Calu3 (cell line): ENCODE data around the gene SAMSN1. TPM values are rescaled to one million over a fixed set of nuclear protein-coding genes. Genes with fewer than 3 reads are reported as not detected.
"Not testable (repeated sequence)": the region's sequence is repeated elsewhere in the genome, so short reads cannot be mapped to it uniquely, and the experiment has no call there.

ENCODE experiments used
- BruUV-seq: library from RNA; stranded (reverse); fragments of 400-500 nt; replicated peaks from 2 replicates; lab custom pipeline; 2021; lab: Mats Ljungman, UMichigan
- CTCF ChIA-PET: fragments of 300-600 bp; sonication (Branson Sonifier 250); formaldehyde crosslinking; loops from one replicate; lab custom pipeline; 2022; ENCODE audit warnings: antibody characterized with exemption; lab: Charles Lee
- DNase-seq: peaks from one replicate; pipeline ENCODE4 v3.0.0; 2022
- H3K27ac Mint-ChIP-seq: one replicate; pipeline ENCODE4 v1.8.0; 2022; ENCODE audit warnings: mixed read lengths; ENCODE audit not compliant: unreplicated experiment
- H3K27me3 Mint-ChIP-seq: one replicate; pipeline ENCODE4 v1.8.0; 2022; ENCODE audit warnings: mixed read lengths; ENCODE audit not compliant: unreplicated experiment
- H3K36me3 Mint-ChIP-seq: one replicate; pipeline ENCODE4 v1.8.0; 2022; ENCODE audit warnings: mild to moderate bottlenecking, moderate library complexity, mixed read lengths; ENCODE audit not compliant: insufficient read depth, unreplicated experiment
- H3K4me1 Mint-ChIP-seq: one replicate; pipeline ENCODE4 v1.8.0; 2022; ENCODE audit warnings: mild to moderate bottlenecking, low read depth, mixed read lengths; ENCODE audit not compliant: unreplicated experiment
- H3K4me3 Mint-ChIP-seq: one replicate; pipeline ENCODE4 v1.8.0; 2022; ENCODE audit warnings: mild to moderate bottlenecking, low read depth, moderate library complexity, mixed read lengths; ENCODE audit not compliant: unreplicated experiment
- H3K9me3 Mint-ChIP-seq: one replicate; pipeline ENCODE4 v1.8.0; 2022; ENCODE audit warnings: low read depth, mixed read lengths; ENCODE audit not compliant: unreplicated experiment
- CTCF ChIP-seq: fragments of 200-600 bp; IDR thresholded peaks from one replicate; pipeline ENCODE4 v1.8.0; 2022; ENCODE audit warnings: antibody characterized with exemption; ENCODE audit not compliant: unreplicated experiment
- intact Hi-C: fragments of 100-400 bp; cut with micrococcal nuclease; formaldehyde crosslinking; loops from one replicate; pipeline ENCODE4 v1.10.0; 2022; ENCODE audit not compliant: unreplicated experiment
- total RNA-seq: library from RNA; stranded (reverse); gene quantifications from 2 replicates; pipeline ENCODE4 v1.2.3, GENCODE V29; 2022

SAMSN1 gene
- total RNA-seq, 1 experiment from 2014 or later, result 1.5 TPM

GRCh38 chr21:14495075-14495474, 51.0 kb downstream of the SAMSN1 start:
- intact Hi-C loops, result no loop called here
- H3K4me1 Mint-ChIP-seq, result no peaks in the 10 kb centered on the region
- H3K27me3 Mint-ChIP-seq, result no peaks in the 10 kb centered on the region
- DNase-seq, result no peak
- H3K9me3 Mint-ChIP-seq, result no peaks in the 10 kb centered on the region
- BruUV-seq, result no TSS peak
- no peak overlapping the region for H3K27ac Mint-ChIP-seq
- CTCF ChIA-PET, result interaction anchor here (0.7 kb wide), 1 partner anchor 212 kb away, joined by 3 read pairs; no protein-coding TSS in a partner anchor
- no peaks in the 10 kb centered on the region for H3K36me3 Mint-ChIP-seq
- H3K4me3 Mint-ChIP-seq, result no peak overlapping the region
- no peak for TF ChIP-seq CTCF

- H3K4me3 Mint-ChIP-seq, BruUV-seq, H3K9me3 Mint-ChIP-seq: not testable (repeated sequence)
Measured at GRCh38 chr21:14494181-14494580, 51.9 kb downstream of the SAMSN1 start.

GRCh38 chr21:14493731-14494130, 52.4 kb downstream of the SAMSN1 start:
- H3K27ac Mint-ChIP-seq, result no peak overlapping the region
- H3K9me3 Mint-ChIP-seq, result no peaks in the 10 kb centered on the region
- H3K27me3 Mint-ChIP-seq, result no peaks in the 10 kb centered on the region
- no peak overlapping the region for H3K4me3 Mint-ChIP-seq
- DNase-seq, result no peak
- TF ChIP-seq CTCF, result no peak
- H3K4me1 Mint-ChIP-seq, result no peaks in the 10 kb centered on the region
- BruUV-seq, result no TSS peak
- H3K36me3 Mint-ChIP-seq, result no peaks in the 10 kb centered on the region
- CTCF ChIA-PET, result no interaction called here
- intact Hi-C loops, result no loop called here

More at GRCh38 chr21:14494181-14494580, 51.9 kb downstream of the SAMSN1 start:
- H3K4me1 Mint-ChIP-seq, H3K27ac Mint-ChIP-seq, CTCF ChIA-PET, intact Hi-C loops, DNase-seq, H3K36me3 Mint-ChIP-seq, H3K27me3 Mint-ChIP-seq: not testable (repeated sequence)

- DNase-seq, result no peak
- Mint-ChIP-seq H3K27me3 (no peaks in the 10 kb centered on the region), H3K36me3 (no peaks in the 10 kb centered on the region), H3K27ac (no peak overlapping the region), H3K4me1 (no peaks in the 10 kb centered on the region), H3K4me3 (no peak overlapping the region), H3K9me3 (no peaks in the 10 kb centered on the region)
- TF ChIP-seq CTCF, result no peak
- CTCF ChIA-PET, result no interaction called here
- intact Hi-C loops, result no loop called here
- BruUV-seq, result no TSS peak
Measured at GRCh38 chr21:14492931-14493330, 53.2 kb downstream of the SAMSN1 start.

- Mint-ChIP-seq H3K27ac (no peak overlapping the region), H3K36me3 (no peaks in the 10 kb centered on the region), H3K27me3 (no peaks in the 10 kb centered on the region), H3K4me1 (no peaks in the 10 kb centered on the region), H3K4me3 (no peak overlapping the region), H3K9me3 (no peaks in the 10 kb centered on the region)
- no peak for DNase-seq
- CTCF ChIA-PET, result no interaction called here
- intact Hi-C loops, result no loop called here
- no peak for TF ChIP-seq CTCF
- no TSS peak for BruUV-seq
Measured at GRCh38 chr21:14491269-14491681, 54.8 kb downstream of the SAMSN1 start.
